Osteoblast (primary cell): Measurements from ENCODE around the gene LRMDA. TPM values are rescaled to one million over a fixed set of nuclear protein-coding genes. Genes with fewer than 3 reads are reported as not detected.

Source experiments
- DNase-seq: peaks from one replicate; pipeline ENCODE4 v3.0.0; 2011; ENCODE audit warnings: low spot score, mixed read lengths; ENCODE audit not compliant: insufficient read length; ENCODE audit errors: missing footprints
- H2AFZ ChIP-seq: 2 replicates; pipeline ENCODE4 v1.6.0; 2011; ENCODE audit warnings: mild to moderate bottlenecking, low read length
- H3K27ac ChIP-seq: 2 replicates; pipeline ENCODE4 v1.5.1; 2011; ENCODE audit warnings: mild to moderate bottlenecking, low read depth, low read length, moderate library complexity
- H3K27me3 ChIP-seq: 2 replicates; pipeline ENCODE4 v1.6.0; 2012; ENCODE audit warnings: mild to moderate bottlenecking, control low read depth, inconsistent platforms, low read length, moderate library complexity; ENCODE audit not compliant: insufficient read depth
- H3K36me3 ChIP-seq: 2 replicates; pipeline ENCODE4 v1.5.1; 2011; ENCODE audit warnings: mild to moderate bottlenecking, low read length, control low read depth, moderate library complexity; ENCODE audit not compliant: insufficient read depth
- H3K4me1 ChIP-seq: 2 replicates; pipeline ENCODE4 v1.5.1; 2011; ENCODE audit warnings: mild to moderate bottlenecking, low read length, control low read depth, moderate library complexity; ENCODE audit not compliant: insufficient read depth
- H3K4me2 ChIP-seq: 2 replicates; pipeline ENCODE4 v1.6.0; 2011; ENCODE audit warnings: mild to moderate bottlenecking, low read length; ENCODE audit not compliant: insufficient read depth
- H3K4me3 ChIP-seq: fragments of 200-600 bp; sonication (generic); 3 replicates; pipeline ENCODE4 v1.5.1; 2012; ENCODE audit warnings: mild to moderate bottlenecking, low read length, inconsistent platforms; ENCODE audit not compliant: insufficient read depth
- H3K79me2 ChIP-seq: 2 replicates; pipeline ENCODE4 v1.6.0; 2012; ENCODE audit warnings: mild to moderate bottlenecking, low read length, control low read depth, inconsistent platforms; ENCODE audit not compliant: insufficient read depth
- H3K9me3 ChIP-seq: 2 replicates; pipeline ENCODE4 v1.5.1; 2011; ENCODE audit warnings: low read depth, low read length, control low read depth
- H4K20me1 ChIP-seq: 2 replicates; pipeline ENCODE4 v1.6.0; 2012; ENCODE audit warnings: mild to moderate bottlenecking, low read length, control low read depth; ENCODE audit not compliant: insufficient read depth
- CTCF ChIP-seq: IDR thresholded peaks from 2 replicates; pipeline ENCODE4 v1.5.1; 2011; ENCODE audit warnings: mild to moderate bottlenecking, low read depth, low read length, moderate library complexity; ENCODE audit errors: extremely low read depth
- total RNA-seq: library from RNA; depleted of rRNA; stranded (reverse); fragments of >200 nt; gene quantifications from 2 replicates; pipeline ENCODE4 v1.2.3, GENCODE V29; 2012

LRMDA gene
- total RNA-seq, 1 donor, result 18.5 TPM

GRCh38 chr10:76129213-76129612 lies 697.8 kb downstream of the LRMDA start:
- Histone ChIP-seq H3K4me3 (no peak overlapping the region), H2AFZ (no peak overlapping the region), H3K27ac (no peak overlapping the region), H3K79me2 (no peaks in the 10 kb centered on the region), H3K4me1 (peaks cover 13% of the 10 kb centered on the region), H3K4me2 (no peak overlapping the region), H4K20me1 (no peaks in the 10 kb centered on the region), H3K9me3 (no peaks in the 10 kb centered on the region), H3K36me3 (no peaks in the 10 kb centered on the region), H3K27me3 (no peaks in the 10 kb centered on the region)
- no peak for TF ChIP-seq CTCF
- no peak for DNase-seq

DNA sequence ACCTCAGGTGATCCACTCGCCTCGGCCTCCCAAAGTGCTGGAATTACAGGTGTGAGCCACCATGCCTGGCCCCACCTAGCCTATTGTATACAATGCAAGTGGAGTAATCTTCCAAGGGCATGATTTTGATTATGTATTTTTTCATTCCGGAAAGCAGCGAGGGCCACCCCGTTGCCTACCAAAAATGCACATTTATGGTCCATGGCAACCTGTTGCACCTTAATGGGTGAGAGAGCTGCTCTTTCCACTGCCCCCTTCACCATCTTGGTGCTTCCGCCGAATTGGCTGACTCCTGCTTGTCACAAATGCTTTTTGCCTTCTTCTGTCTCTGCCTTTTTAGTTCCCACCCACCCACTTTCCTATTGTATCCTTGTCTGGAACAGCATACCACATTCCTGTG lies 699.5 kb downstream of the LRMDA start:
- H4K20me1 ChIP-seq, result no peaks in the 10 kb centered on the region
- no peak overlapping the region for H3K27ac ChIP-seq
- no peak overlapping the region for H3K4me2 ChIP-seq
- TF ChIP-seq CTCF, result no peak
- no peaks in the 10 kb centered on the region for H3K36me3 ChIP-seq
- no peak overlapping the region for H2AFZ ChIP-seq
- H3K4me1 ChIP-seq, result peaks cover 13% of the 10 kb centered on the region
- DNase-seq, result no peak
- no peaks in the 10 kb centered on the region for H3K79me2 ChIP-seq
- no peaks in the 10 kb centered on the region for H3K9me3 ChIP-seq
- H3K27me3 ChIP-seq, result no peaks in the 10 kb centered on the region
- H3K4me3 ChIP-seq, result no peak overlapping the region

GRCh38 chr10:76133597-76134255 lies 702.3 kb downstream of the LRMDA start:
- no peak overlapping the region for H2AFZ ChIP-seq
- no peaks in the 10 kb centered on the region for H3K79me2 ChIP-seq
- no peaks in the 10 kb centered on the region for H3K9me3 ChIP-seq
- no peak overlapping the region for H3K4me2 ChIP-seq
- H4K20me1 ChIP-seq, result no peaks in the 10 kb centered on the region
- no peaks in the 10 kb centered on the region for H3K4me1 ChIP-seq
- H3K27me3 ChIP-seq, result no peaks in the 10 kb centered on the region
- no peaks in the 10 kb centered on the region for H3K36me3 ChIP-seq
- TF ChIP-seq CTCF, result no peak
- H3K4me3 ChIP-seq, result no peak overlapping the region
- DNase-seq, result no peak
- no peak overlapping the region for H3K27ac ChIP-seq

GRCh38 chr10:76136961-76137360 lies 705.5 kb downstream of the LRMDA start:
- H3K4me2 ChIP-seq, result no peak overlapping the region
- H3K27ac ChIP-seq, result no peak overlapping the region
- no peaks in the 10 kb centered on the region for H4K20me1 ChIP-seq
- H2AFZ ChIP-seq, result no peak overlapping the region
- H3K36me3 ChIP-seq, result no peaks in the 10 kb centered on the region
- no peaks in the 10 kb centered on the region for H3K4me1 ChIP-seq
- no peaks in the 10 kb centered on the region for H3K27me3 ChIP-seq
- H3K9me3 ChIP-seq, result no peaks in the 10 kb centered on the region
- H3K4me3 ChIP-seq, result no peak overlapping the region
- H3K79me2 ChIP-seq, result no peaks in the 10 kb centered on the region
- no peak for TF ChIP-seq CTCF
- no peak for DNase-seq
